ENCODE results near the gene CETP.

GRCh38 chr16:56988161-56988947 is 26.6 kb downstream of the CETP start:
- TF ChIP-seq, protein P1, sequence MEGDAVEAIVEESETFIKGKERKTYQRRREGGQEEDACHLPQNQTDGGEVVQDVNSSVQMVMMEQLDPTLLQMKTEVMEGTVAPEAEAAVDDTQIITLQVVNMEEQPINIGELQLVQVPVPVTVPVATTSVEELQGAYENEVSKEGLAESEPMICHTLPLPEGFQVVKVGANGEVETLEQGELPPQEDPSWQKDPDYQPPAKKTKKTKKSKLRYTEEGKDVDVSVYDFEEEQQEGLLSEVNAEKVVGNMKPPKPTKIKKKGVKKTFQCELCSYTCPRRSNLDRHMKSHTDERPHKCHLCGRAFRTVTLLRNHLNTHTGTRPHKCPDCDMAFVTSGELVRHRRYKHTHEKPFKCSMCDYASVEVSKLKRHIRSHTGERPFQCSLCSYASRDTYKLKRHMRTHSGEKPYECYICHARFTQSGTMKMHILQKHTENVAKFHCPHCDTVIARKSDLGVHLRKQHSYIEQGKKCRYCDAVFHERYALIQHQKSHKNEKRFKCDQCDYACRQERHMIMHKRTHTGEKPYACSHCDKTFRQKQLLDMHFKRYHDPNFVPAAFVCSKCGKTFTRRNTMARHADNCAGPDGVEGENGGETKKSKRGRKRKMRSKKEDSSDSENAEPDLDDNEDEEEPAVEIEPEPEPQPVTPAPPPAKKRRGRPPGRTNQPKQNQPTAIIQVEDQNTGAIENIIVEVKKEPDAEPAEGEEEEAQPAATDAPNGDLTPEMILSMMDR (IDR thresholded peaks at IDR 0.05), result no peak
- TF ChIP-seq POLR2AphosphoS5 (IDR thresholded peaks at IDR 0.05) (no peak), POLR2A (IDR thresholded peaks at IDR 0.05) (no peak), EP300 (IDR thresholded peaks at IDR 0.05) (no peak)

Data from suprapubic skin (tissue), 4 donors.